K562 (cell line): ENCODE data around the gene C3.

Source experiments
- SRSF3 ChIP-seq: fragments of 200-400 bp; formaldehyde crosslinking; IDR thresholded peaks from 2 replicates; pipeline ENCODE4 v1.6.1; 2016; ENCODE audit warnings: mild to moderate bottlenecking, low read length, moderate library complexity; ENCODE audit not compliant: insufficient read depth
- TF ChIP-seq, protein P1 (sequence below): fragments of 450-650 bp; IDR thresholded peaks from one replicate; pipeline ENCODE4 v1.6.1; 2018; ENCODE audit warnings: mild to moderate bottlenecking, moderate library complexity; ENCODE audit not compliant: partially characterized antibody

DNA sequence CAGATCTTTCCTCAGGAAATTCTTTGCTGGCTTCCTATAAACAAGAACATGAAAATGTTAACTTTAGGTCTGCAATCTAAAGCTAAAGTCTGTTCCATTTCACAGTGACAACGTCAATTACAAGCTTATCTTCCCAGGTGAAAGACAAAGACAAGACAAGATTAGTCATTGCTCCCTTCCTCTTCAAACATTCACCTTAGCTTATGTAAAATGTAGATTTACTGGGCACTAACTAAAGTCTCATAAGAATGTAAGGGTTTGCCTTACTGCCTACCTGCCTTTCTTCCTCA, 67.7 kb downstream of the C3 start:
- TF ChIP-seq SRSF3 = no peak
- TF ChIP-seq, protein P1, sequence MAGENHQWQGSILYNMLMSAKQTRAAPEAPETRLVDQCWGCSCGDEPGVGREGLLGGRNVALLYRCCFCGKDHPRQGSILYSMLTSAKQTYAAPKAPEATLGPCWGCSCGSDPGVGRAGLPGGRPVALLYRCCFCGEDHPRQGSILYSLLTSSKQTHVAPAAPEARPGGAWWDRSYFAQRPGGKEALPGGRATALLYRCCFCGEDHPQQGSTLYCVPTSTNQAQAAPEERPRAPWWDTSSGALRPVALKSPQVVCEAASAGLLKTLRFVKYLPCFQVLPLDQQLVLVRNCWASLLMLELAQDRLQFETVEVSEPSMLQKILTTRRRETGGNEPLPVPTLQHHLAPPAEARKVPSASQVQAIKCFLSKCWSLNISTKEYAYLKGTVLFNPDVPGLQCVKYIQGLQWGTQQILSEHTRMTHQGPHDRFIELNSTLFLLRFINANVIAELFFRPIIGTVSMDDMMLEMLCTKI = no peak
